Panc1 (cell line): Measurements from ENCODE around the gene MPP2. TPM values are rescaled to one million over a fixed set of nuclear protein-coding genes. Genes with fewer than 3 reads are reported as not detected.
A peak's percentile ranks its signal among the peaks of the same experiment; 100 is the strongest.

Experiments used
- ATAC-seq: fragments of 200-7000 bp; cut with Tn5 transposase; 2 replicates; pipeline ENCODE4 v1.9.1; 2020; ENCODE audit warnings: mild to moderate bottlenecking, moderate library complexity
- BruUV-seq: library from RNA; stranded (reverse); fragments of 400-500 nt; replicated peaks from 2 replicates; lab custom pipeline; 2021; lab: Mats Ljungman, UMichigan
- CTCF ChIA-PET: fragments of 300-600 bp; sonication (Branson Sonifier 250); formaldehyde crosslinking; loops from one replicate; lab custom pipeline; 2022; ENCODE audit warnings: antibody characterized with exemption; lab: Charles Lee
- POLR2A ChIA-PET: fragments of 300-600 bp; sonication (Branson Sonifier 250); formaldehyde crosslinking; loops from one replicate; lab custom pipeline; 2022; ENCODE audit warnings: antibody characterized with exemption; lab: Charles Lee
- DNase-seq: peaks from one replicate; pipeline ENCODE4 v3.0.0-alpha.2; 2010; ENCODE audit warnings: low read depth, low spot score
- H3K27ac ChIP-seq: 2 replicates; pipeline ENCODE4 v1.5.1; 2011; ENCODE audit warnings: mild to moderate bottlenecking, low read length, inconsistent platforms
- H3K27me3 ChIP-seq: fragments of 200-500 bp; sonication (Bioruptor generic); 2 replicates; pipeline ENCODE4 v1.6.0; 2014; ENCODE audit warnings: low read length, inconsistent platforms; ENCODE audit not compliant: control insufficient read depth, insufficient read depth
- H3K36me3 ChIP-seq: fragments of 200-500 bp; sonication (Bioruptor generic); 2 replicates; pipeline ENCODE4 v1.5.1; 2014; ENCODE audit warnings: inconsistent platforms, mild to moderate bottlenecking, low read length, moderate library complexity; ENCODE audit not compliant: control insufficient read depth, insufficient read depth
- H3K4me1 ChIP-seq: 2 replicates; pipeline ENCODE4 v1.5.1; 2011; ENCODE audit warnings: inconsistent platforms, mild to moderate bottlenecking, low read length, moderate library complexity; ENCODE audit not compliant: control insufficient read depth, insufficient read depth
- H3K4me3 ChIP-seq, 2 experiments: 2 replicates each; pipeline ENCODE4 v1.5.1; 2011 to 2012; ENCODE audit warnings: low read depth in 2 of 2, low read length in 2 of 2, mild to moderate bottlenecking in 2 of 2, inconsistent platforms in 1 of 2, moderate library complexity in 1 of 2
- H3K9me3 ChIP-seq: fragments of 200-500 bp; sonication (Bioruptor generic); 2 replicates; pipeline ENCODE4 v1.5.1; 2014; ENCODE audit warnings: low read depth, mild to moderate bottlenecking, inconsistent platforms, low read length, moderate library complexity; ENCODE audit not compliant: control insufficient read depth, insufficient read depth
- POLR2AphosphoS5 ChIP-seq: IDR thresholded peaks from 2 replicates; pipeline ENCODE4 v1.6.1; 2012; ENCODE audit warnings: mild to moderate bottlenecking, low read depth, low read length, moderate library complexity
- SIN3A ChIP-seq: IDR thresholded peaks from 2 replicates; pipeline ENCODE4 v1.6.1; 2012; ENCODE audit warnings: low read depth, mild to moderate bottlenecking, low read length, moderate library complexity, borderline replicate concordance; ENCODE audit not compliant: insufficient read depth
- TCF7L2 ChIP-seq: IDR thresholded peaks from 2 replicates; pipeline ENCODE4 v1.6.1; 2011; ENCODE audit warnings: mild to moderate bottlenecking, low read depth, low read length, inconsistent platforms
- in situ Hi-C: cut with HindIII; loops from 2 replicates; pipeline ENCODE4 v1.10.0; 2016; ENCODE audit warnings: low sequenced_read_pairs, low pct_unique_long_range_greater_than_20kb
- intact Hi-C: fragments of 100-400 bp; cut with micrococcal nuclease; formaldehyde crosslinking; loops from one replicate; pipeline ENCODE4 v1.10.0; 2022; ENCODE audit not compliant: unreplicated experiment
- total RNA-seq: library from RNA; stranded (reverse); gene quantifications from one replicate; pipeline ENCODE4 v1.2.1, GENCODE V29; 2021; ENCODE audit not compliant: unreplicated experiment
- TF ChIP-seq, protein P1 (sequence below), 2 experiments: IDR thresholded peaks; 2 replicates each; pipeline ENCODE4 v1.6.1; 2011 to 2012; ENCODE audit warnings: low read depth in 2 of 2, control low read depth in 1 of 2, low read length in 1 of 2, mild to moderate bottlenecking in 1 of 2, moderate library complexity in 1 of 2; ENCODE audit not compliant: insufficient read depth in 1 of 2
- TF ChIP-seq, protein P2 (sequence below): fragments of 450-650 bp; IDR thresholded peaks from 2 replicates; pipeline ENCODE4 v1.5.1; 2017; ENCODE audit warnings: mild to moderate bottlenecking

MPP2 gene
- total RNA-seq, 1 experiment from 2014 or later: 3.5 TPM

- ATAC-seq (peak; percentile 95), DNase-seq (no peak)
- intact Hi-C loops (no loop called here), in situ Hi-C loops (no loop called here)
- H3K36me3 ChIP-seq: no peaks in the 10 kb centered on the region
- no peaks in the 10 kb centered on the region; the same call in 1 of the 2 replicates for H3K4me1 ChIP-seq
- ChIA-PET CTCF (no interaction called here), POLR2A (no interaction called here)
- no TSS peak for BruUV-seq
- H3K9me3 ChIP-seq: no peaks in the 10 kb centered on the region
- H3K4me3 ChIP-seq: peak within 1 kb of the TSS; percentile 49 to 61
- H3K27me3 ChIP-seq: no peaks in the 10 kb centered on the region
- TF ChIP-seq, protein P1, sequence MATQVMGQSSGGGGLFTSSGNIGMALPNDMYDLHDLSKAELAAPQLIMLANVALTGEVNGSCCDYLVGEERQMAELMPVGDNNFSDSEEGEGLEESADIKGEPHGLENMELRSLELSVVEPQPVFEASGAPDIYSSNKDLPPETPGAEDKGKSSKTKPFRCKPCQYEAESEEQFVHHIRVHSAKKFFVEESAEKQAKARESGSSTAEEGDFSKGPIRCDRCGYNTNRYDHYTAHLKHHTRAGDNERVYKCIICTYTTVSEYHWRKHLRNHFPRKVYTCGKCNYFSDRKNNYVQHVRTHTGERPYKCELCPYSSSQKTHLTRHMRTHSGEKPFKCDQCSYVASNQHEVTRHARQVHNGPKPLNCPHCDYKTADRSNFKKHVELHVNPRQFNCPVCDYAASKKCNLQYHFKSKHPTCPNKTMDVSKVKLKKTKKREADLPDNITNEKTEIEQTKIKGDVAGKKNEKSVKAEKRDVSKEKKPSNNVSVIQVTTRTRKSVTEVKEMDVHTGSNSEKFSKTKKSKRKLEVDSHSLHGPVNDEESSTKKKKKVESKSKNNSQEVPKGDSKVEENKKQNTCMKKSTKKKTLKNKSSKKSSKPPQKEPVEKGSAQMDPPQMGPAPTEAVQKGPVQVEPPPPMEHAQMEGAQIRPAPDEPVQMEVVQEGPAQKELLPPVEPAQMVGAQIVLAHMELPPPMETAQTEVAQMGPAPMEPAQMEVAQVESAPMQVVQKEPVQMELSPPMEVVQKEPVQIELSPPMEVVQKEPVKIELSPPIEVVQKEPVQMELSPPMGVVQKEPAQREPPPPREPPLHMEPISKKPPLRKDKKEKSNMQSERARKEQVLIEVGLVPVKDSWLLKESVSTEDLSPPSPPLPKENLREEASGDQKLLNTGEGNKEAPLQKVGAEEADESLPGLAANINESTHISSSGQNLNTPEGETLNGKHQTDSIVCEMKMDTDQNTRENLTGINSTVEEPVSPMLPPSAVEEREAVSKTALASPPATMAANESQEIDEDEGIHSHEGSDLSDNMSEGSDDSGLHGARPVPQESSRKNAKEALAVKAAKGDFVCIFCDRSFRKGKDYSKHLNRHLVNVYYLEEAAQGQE (IDR thresholded peaks at IDR 0.05; ENCODE audit: insufficient read depth in 1 of 2, low read depth in 2 of 2, low read length in 1 of 2): no peak
- TF ChIP-seq SIN3A (peak; percentile 49; the same call in 1 of the 2 replicates), POLR2AphosphoS5 (no peak)
- no peak within 1 kb of the TSS for H3K27ac ChIP-seq
These were observed 74.1 kb downstream of the MPP2 start, which contains the start of gene MPP3 for GRCh38 chr17:43832976-43833829. MPP3 (minus strand) TSS chr17:43833146; CDS start chr17:43831906, 1,240 bp downstream.

GRCh38 chr17:43832168-43832975, 75.0 kb downstream of the MPP2 start:
- intact Hi-C loops (no loop called here), in situ Hi-C loops (no loop called here)
- ATAC-seq (peak; percentile 86), DNase-seq (no peak)
- TF ChIP-seq, protein P1 (IDR thresholded peaks at IDR 0.05; ENCODE audit: insufficient read depth in 1 of 2, low read depth in 2 of 2, low read length in 1 of 2): no peak
- TF ChIP-seq, protein P2, sequence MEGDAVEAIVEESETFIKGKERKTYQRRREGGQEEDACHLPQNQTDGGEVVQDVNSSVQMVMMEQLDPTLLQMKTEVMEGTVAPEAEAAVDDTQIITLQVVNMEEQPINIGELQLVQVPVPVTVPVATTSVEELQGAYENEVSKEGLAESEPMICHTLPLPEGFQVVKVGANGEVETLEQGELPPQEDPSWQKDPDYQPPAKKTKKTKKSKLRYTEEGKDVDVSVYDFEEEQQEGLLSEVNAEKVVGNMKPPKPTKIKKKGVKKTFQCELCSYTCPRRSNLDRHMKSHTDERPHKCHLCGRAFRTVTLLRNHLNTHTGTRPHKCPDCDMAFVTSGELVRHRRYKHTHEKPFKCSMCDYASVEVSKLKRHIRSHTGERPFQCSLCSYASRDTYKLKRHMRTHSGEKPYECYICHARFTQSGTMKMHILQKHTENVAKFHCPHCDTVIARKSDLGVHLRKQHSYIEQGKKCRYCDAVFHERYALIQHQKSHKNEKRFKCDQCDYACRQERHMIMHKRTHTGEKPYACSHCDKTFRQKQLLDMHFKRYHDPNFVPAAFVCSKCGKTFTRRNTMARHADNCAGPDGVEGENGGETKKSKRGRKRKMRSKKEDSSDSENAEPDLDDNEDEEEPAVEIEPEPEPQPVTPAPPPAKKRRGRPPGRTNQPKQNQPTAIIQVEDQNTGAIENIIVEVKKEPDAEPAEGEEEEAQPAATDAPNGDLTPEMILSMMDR: no peak
- no peak for TF ChIP-seq SIN3A
- TF ChIP-seq TCF7L2: no peak
- no peak for TF ChIP-seq POLR2AphosphoS5
- H3K27ac ChIP-seq: no peak overlapping the region
- no TSS peak for BruUV-seq
- POLR2A ChIA-PET: no interaction called here
- H3K36me3 ChIP-seq: no peaks in the 10 kb centered on the region
- peak overlapping the region; percentile 49 to 52 for H3K4me3 ChIP-seq
- H3K27me3 ChIP-seq: no peaks in the 10 kb centered on the region
- CTCF ChIA-PET: no interaction called here
- H3K9me3 ChIP-seq: no peaks in the 10 kb centered on the region
- no peaks in the 10 kb centered on the region; the same call in 1 of the 2 replicates for H3K4me1 ChIP-seq
